IMR-90 (cell line): ENCODE measurements around the gene CDC42BPG.

Source experiments
- CTCF ChIP-seq: conservative IDR thresholded peaks from 2 replicates; pipeline ENCODE4 v1.5.1; 2012; ENCODE audit warnings: mild to moderate bottlenecking, low read depth, low read length, improper control_type of control experiment
- FOS ChIP-seq: fragments of 150-350 bp; IDR thresholded peaks from 2 replicates; pipeline ENCODE4 v1.6.1; 2016; ENCODE audit warnings: low read depth, low read length
- POLR2A ChIP-seq: IDR thresholded peaks from 2 replicates; pipeline ENCODE4 v1.6.1; 2012; ENCODE audit warnings: mild to moderate bottlenecking, low read depth, low read length
- RAD21 ChIP-seq: IDR thresholded peaks from 2 replicates; pipeline ENCODE4 v1.6.1; 2012; ENCODE audit warnings: low read length, improper control_type of control experiment
- SMC3 ChIP-seq: fragments of 150-350 bp; IDR thresholded peaks from 2 replicates; pipeline ENCODE4 v1.6.1; 2016; ENCODE audit warnings: low read depth, mild to moderate bottlenecking, antibody characterized with exemption, low read length, moderate library complexity

GRCh38 chr11:64842366-64842759 is 2.1 kb downstream of the CDC42BPG start:
- no peak for TF ChIP-seq CTCF
- TF ChIP-seq POLR2A = no peak
- TF ChIP-seq SMC3 = no peak
- TF ChIP-seq RAD21 = no peak
- TF ChIP-seq FOS = no peak
